ENCODE data around the gene GALNT10.
A peak's percentile ranks its signal among the peaks of the same experiment; 100 is the strongest.

GALNT10 gene

GRCh38 chr5:154430961-154431630, 240.6 kb downstream of the GALNT10 start:
- no peak for DNase-seq

- DNase-seq, result no peak
Measured at GRCh38 chr5:154435226-154435625, 244.7 kb downstream of the GALNT10 start.

GRCh38 chr5:154437281-154437965, 246.9 kb downstream of the GALNT10 start:
- no peak for DNase-seq

GRCh38 chr5:154440540-154440939, 250.0 kb downstream of the GALNT10 start:
- no peak for DNase-seq

- no peak for DNase-seq
Measured at GRCh38 chr5:154442801-154443200, 252.3 kb downstream of the GALNT10 start.

- DNase-seq, result peak in 9 of 56 donors; percentile 4 to 39 (median 16)
Measured at GRCh38 chr5:154444556-154445421, 254.3 kb downstream of the GALNT10 start.

- DNase-seq, result peak; percentile 56 to 96 (median 88)
Measured at GRCh38 chr5:154445422-154446194, 255.1 kb downstream of the GALNT10 start, which contains the start of gene SAP30L. Gene SAP30L (plus strand): TSS chr5:154445997. CDS start chr5:154446605, 608 bp downstream.

GRCh38 chr5:154446195-154447088, 255.9 kb downstream of the GALNT10 start:
- DNase-seq, result peak in 44 of 56 donors; percentile 1 to 59 (median 26)

GRCh38 chr5:154447089-154447725, 256.7 kb downstream of the GALNT10 start:
- DNase-seq, result no peak

- no peak for DNase-seq
Measured at GRCh38 chr5:154449786-154450185, 259.3 kb downstream of the GALNT10 start.

GRCh38 chr5:154451957-154452356, 261.4 kb downstream of the GALNT10 start:
- no peak for DNase-seq

GRCh38 chr5:154455585-154455984, 265.1 kb downstream of the GALNT10 start:
- no peak for DNase-seq

GRCh38 chr5:154456540-154456939, 266.0 kb downstream of the GALNT10 start:
- no peak for DNase-seq

- no peak for DNase-seq
Measured at GRCh38 chr5:154459015-154459414, 268.5 kb downstream of the GALNT10 start.

- no peak for DNase-seq
Measured at GRCh38 chr5:154460172-154460571, 269.6 kb downstream of the GALNT10 start.

- no peak for DNase-seq
Measured at GRCh38 chr5:154461531-154461930, 271.0 kb downstream of the GALNT10 start.

- DNase-seq, result no peak
Measured at GRCh38 chr5:154464438-154464837, 273.9 kb downstream of the GALNT10 start.

GRCh38 chr5:154465169-154465568, 274.6 kb downstream of the GALNT10 start:
- DNase-seq, result no peak

- no peak for DNase-seq
Measured at GRCh38 chr5:154466147-154466546, 275.6 kb downstream of the GALNT10 start.

Data from amygdala (tissue), 56 donors.